NCI-H82 (cell line): ENCODE results near the gene PDLIM7.
"Not testable (repeated sequence)": the region's sequence is repeated elsewhere in the genome, so short reads cannot be mapped to it uniquely, and the experiment has no call there.

ENCODE experiments used
- DNase-seq: peaks from one replicate; lab custom pipeline; 2025; lab: John Stamatoyannopoulos, UW

PDLIM7 gene

GRCh38 chr5:177497292-177498012, at the start of gene PDLIM7:
Gene PDLIM7 (minus strand): TSS chr5:177497604. CDS start chr5:177496512, 1,092 bp downstream.
- DNase-seq: peak; percentile 97

GRCh38 chr5:177546258-177546741, 48.9 kb upstream of the PDLIM7 start:
- peak; percentile 46 for DNase-seq

- no peak for DNase-seq
These were observed 48.3 kb upstream of the PDLIM7 start for GRCh38 chr5:177545487-177546257.

GRCh38 chr5:177542816-177543465, 45.5 kb upstream of the PDLIM7 start:
- peak; percentile 98 for DNase-seq

- no peak for DNase-seq
These were observed 43.0 kb upstream of the PDLIM7 start for GRCh38 chr5:177540438-177540837.

- DNase-seq: no peak
These were observed 42.0 kb upstream of the PDLIM7 start for GRCh38 chr5:177539411-177539810.

- no peak for DNase-seq
These were observed 41.5 kb upstream of the PDLIM7 start for GRCh38 chr5:177538876-177539275.

GRCh38 chr5:177537389-177538361, 40.3 kb upstream of the PDLIM7 start:
- no peak for DNase-seq

- no peak for DNase-seq
These were observed 39.0 kb upstream of the PDLIM7 start for GRCh38 chr5:177536386-177536785.

GRCh38 chr5:177535125-177535524, 37.7 kb upstream of the PDLIM7 start:
- DNase-seq: no peak

GRCh38 chr5:177534433-177534832, 37.0 kb upstream of the PDLIM7 start:
- not testable (repeated sequence) for DNase-seq

GRCh38 chr5:177531209-177531940, 34.0 kb upstream of the PDLIM7 start:
- DNase-seq: no peak

- DNase-seq: no peak
These were observed 33.2 kb upstream of the PDLIM7 start for GRCh38 chr5:177530638-177531037.

- no peak for DNase-seq
These were observed 32.1 kb upstream of the PDLIM7 start for GRCh38 chr5:177529247-177530203.

GRCh38 chr5:177528631-177529030, 31.2 kb upstream of the PDLIM7 start:
- DNase-seq: no peak

- DNase-seq: no peak
These were observed 30.2 kb upstream of the PDLIM7 start for GRCh38 chr5:177527595-177527994.

GRCh38 chr5:177526791-177527190, 29.4 kb upstream of the PDLIM7 start:
- no peak for DNase-seq

GRCh38 chr5:177526191-177526590, 28.8 kb upstream of the PDLIM7 start:
- DNase-seq: no peak

GRCh38 chr5:177524941-177525655, 27.7 kb upstream of the PDLIM7 start:
- DNase-seq: no peak
